Stimulated activated effector memory CD8-positive, alpha-beta T cell treated with anti-CD3 and anti-CD28 coated beads, Interleukin-12 subunit alpha, Interleukin-12 subunit beta, amount 100 ng/mL, for 72 hours (primary cell): ENCODE measurements around the gene LEPR.
"Not testable (repeated sequence)": the region's sequence is repeated elsewhere in the genome, so short reads cannot be mapped to it uniquely, and the experiment has no call there.

Experiments used
- ATAC-seq: fragments of 150-1000 bp; cut with Tn5 transposase; 2 replicates; pipeline ENCODE4 v1.10.0; 2021
- DNase-seq, 2 donors: peaks; one replicate each; pipeline ENCODE4 v3.0.0; 2021 to 2022; ENCODE audit warnings: low spot score in 2 of 2
- H3K27ac Mint-ChIP-seq: one replicate; pipeline ENCODE4 v1.8.0; 2022; ENCODE audit warnings: mild to moderate bottlenecking, mixed read lengths
- H3K36me3 Mint-ChIP-seq: one replicate; pipeline ENCODE4 v1.8.0; 2022; ENCODE audit warnings: mild to moderate bottlenecking, mixed read lengths
- H3K4me1 Mint-ChIP-seq: one replicate; pipeline ENCODE4 v1.8.0; 2022; ENCODE audit warnings: mixed read lengths
- H3K4me3 Mint-ChIP-seq: one replicate; pipeline ENCODE4 v1.8.0; 2022; ENCODE audit warnings: mild to moderate bottlenecking, mixed read lengths
- H3K9me3 Mint-ChIP-seq: one replicate; pipeline ENCODE4 v1.8.0; 2022; ENCODE audit warnings: mixed read lengths

LEPR gene

DNA sequence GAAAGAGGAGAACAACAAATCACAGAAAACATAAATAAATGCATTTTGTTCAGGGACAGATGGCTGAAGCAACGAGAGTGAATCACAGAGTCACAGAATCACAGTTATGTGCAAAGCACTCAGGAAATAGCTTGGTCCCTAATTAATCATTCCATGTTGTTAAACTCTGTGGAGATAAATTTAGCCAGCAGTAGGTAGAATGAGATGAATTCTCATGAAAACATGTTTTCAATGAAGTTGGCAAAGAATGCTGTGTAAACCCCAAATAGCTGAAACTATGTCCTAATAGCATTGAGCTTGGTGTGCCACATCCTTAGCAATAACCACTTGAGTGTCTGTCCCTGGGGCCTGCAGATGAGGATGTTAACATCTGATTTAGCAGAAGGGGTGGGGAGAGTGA lies 20.4 kb downstream of the LEPR start:
- H3K36me3 Mint-ChIP-seq: no peaks in the 10 kb centered on the region
- H3K4me3 Mint-ChIP-seq: no peak overlapping the region
- no peak overlapping the region for H3K27ac Mint-ChIP-seq
- DNase-seq (no peak), ATAC-seq (no peak)
- H3K9me3 Mint-ChIP-seq: no peaks in the 10 kb centered on the region
- H3K4me1 Mint-ChIP-seq: no peaks in the 10 kb centered on the region

DNA sequence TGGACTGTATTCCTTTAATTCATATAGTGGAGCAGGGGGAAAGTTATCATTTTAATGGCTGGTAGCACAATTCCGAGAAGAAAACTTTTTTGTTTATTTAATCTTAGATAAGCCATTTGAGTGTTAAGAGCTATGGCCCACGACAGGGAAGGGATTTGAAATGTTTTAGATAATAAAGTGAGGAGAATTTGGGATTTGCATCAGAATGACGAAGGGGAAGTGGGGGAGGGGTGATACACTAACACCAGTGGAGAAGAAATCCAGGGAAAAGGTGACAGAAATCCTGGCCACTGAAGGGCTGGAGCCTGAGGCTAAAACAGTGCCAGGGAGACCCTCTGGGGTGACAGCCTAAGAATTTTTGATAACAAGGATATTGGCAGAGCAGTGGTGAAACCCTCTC lies 21.0 kb downstream of the LEPR start:
- Mint-ChIP-seq H3K9me3 (no peaks in the 10 kb centered on the region), H3K27ac (no peak overlapping the region), H3K36me3 (no peaks in the 10 kb centered on the region), H3K4me3 (no peak overlapping the region), H3K4me1 (no peaks in the 10 kb centered on the region)
- ATAC-seq: no peak
- no peak for DNase-seq

- ATAC-seq (no peak), DNase-seq (no peak)
- Mint-ChIP-seq H3K36me3 (no peaks in the 10 kb centered on the region), H3K27ac (no peak overlapping the region), H3K4me3 (no peak overlapping the region), H3K9me3 (no peaks in the 10 kb centered on the region), H3K4me1 (no peaks in the 10 kb centered on the region)
These were observed 22.0 kb downstream of the LEPR start for GRCh38 chr1:65442442-65442841.

GRCh38 chr1:65443647-65444046 lies 23.2 kb downstream of the LEPR start:
- DNase-seq: no peak
- ATAC-seq: no peak
- Mint-ChIP-seq H3K36me3 (no peaks in the 10 kb centered on the region), H3K4me3 (no peak overlapping the region), H3K9me3 (no peaks in the 10 kb centered on the region), H3K27ac (no peak overlapping the region), H3K4me1 (no peaks in the 10 kb centered on the region)

GRCh38 chr1:65444128-65444640 lies 23.7 kb downstream of the LEPR start:
- ATAC-seq (no peak), DNase-seq (no peak)
- no peaks in the 10 kb centered on the region for H3K36me3 Mint-ChIP-seq
- no peaks in the 10 kb centered on the region for H3K9me3 Mint-ChIP-seq
- no peaks in the 10 kb centered on the region for H3K4me1 Mint-ChIP-seq
- no peak overlapping the region for H3K27ac Mint-ChIP-seq
- no peak overlapping the region for H3K4me3 Mint-ChIP-seq

DNA sequence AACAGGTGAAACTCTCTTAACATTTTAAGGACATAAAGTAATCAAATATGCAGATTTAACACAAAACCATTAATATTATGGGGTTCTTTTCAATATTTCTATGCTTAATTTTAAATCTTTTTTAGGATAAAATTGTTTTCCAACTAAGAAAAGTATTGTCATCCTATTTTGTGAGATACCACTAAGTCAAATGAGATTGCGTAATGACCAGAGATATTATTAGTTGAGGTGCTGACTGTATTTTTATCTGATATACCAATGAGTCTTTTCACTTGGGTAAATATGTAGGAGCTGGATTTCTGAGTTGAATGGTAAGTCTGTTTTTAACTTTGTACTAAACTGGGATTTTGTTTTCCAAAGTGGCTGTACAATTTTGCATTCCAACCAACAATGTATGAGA lies 25.4 kb downstream of the LEPR start:
- Mint-ChIP-seq H3K4me3 (no peak overlapping the region), H3K4me1 (no peaks in the 10 kb centered on the region), H3K36me3 (no peaks in the 10 kb centered on the region), H3K9me3 (no peaks in the 10 kb centered on the region), H3K27ac (no peak overlapping the region)
- ATAC-seq (no peak), DNase-seq (no peak)

GRCh38 chr1:65449214-65449823 lies 28.9 kb downstream of the LEPR start:
- no peak for DNase-seq
- Mint-ChIP-seq H3K36me3 (no peaks in the 10 kb centered on the region), H3K27ac (no peak overlapping the region), H3K9me3 (no peaks in the 10 kb centered on the region), H3K4me1 (no peaks in the 10 kb centered on the region), H3K4me3 (no peak overlapping the region)
- no peak for ATAC-seq

GRCh38 chr1:65455678-65456077 lies 35.2 kb downstream of the LEPR start:
- not testable (repeated sequence) for H3K9me3 Mint-ChIP-seq, DNase-seq, H3K36me3 Mint-ChIP-seq, H3K4me3 Mint-ChIP-seq, ATAC-seq, H3K27ac Mint-ChIP-seq
- H3K4me1 Mint-ChIP-seq: peaks cover 14% of the 10 kb centered on the region

GRCh38 chr1:65456481-65456880 lies 36.0 kb downstream of the LEPR start:
- Mint-ChIP-seq H3K4me3 (no peak overlapping the region), H3K9me3 (peaks cover 9% of the 10 kb centered on the region), H3K36me3 (no peaks in the 10 kb centered on the region), H3K27ac (no peak overlapping the region), H3K4me1 (peaks cover 14% of the 10 kb centered on the region)
- DNase-seq (no peak), ATAC-seq (no peak)

- peak; percentile 44 for ATAC-seq
- H3K27ac Mint-ChIP-seq: no peak overlapping the region
These were observed 37.4 kb downstream of the LEPR start for GRCh38 chr1:65457868-65458267.

GRCh38 chr1:65458730-65459396 lies 38.4 kb downstream of the LEPR start:
- Mint-ChIP-seq H3K36me3 (no peaks in the 10 kb centered on the region), H3K4me3 (no peak overlapping the region), H3K4me1 (peaks cover 14% of the 10 kb centered on the region), H3K27ac (no peak overlapping the region), H3K9me3 (peaks cover 13% of the 10 kb centered on the region)
- DNase-seq (no peak), ATAC-seq (no peak)

More at GRCh38 chr1:65457868-65458267, 37.4 kb downstream of the LEPR start:
- peaks cover 9% of the 10 kb centered on the region for H3K9me3 Mint-ChIP-seq
- no peaks in the 10 kb centered on the region for H3K36me3 Mint-ChIP-seq
- no peak overlapping the region for H3K4me3 Mint-ChIP-seq
- DNase-seq: no peak
- H3K4me1 Mint-ChIP-seq: peaks cover 14% of the 10 kb centered on the region

GRCh38 chr1:65459397-65459768 lies 38.9 kb downstream of the LEPR start:
- Mint-ChIP-seq H3K4me1 (peaks cover 14% of the 10 kb centered on the region), H3K4me3 (no peak overlapping the region), H3K27ac (no peak overlapping the region), H3K9me3 (peaks cover 15% of the 10 kb centered on the region), H3K36me3 (no peaks in the 10 kb centered on the region)
- ATAC-seq: peak; percentile 36
- peak in 1 of 2 donors; percentile 48 for DNase-seq

DNA sequence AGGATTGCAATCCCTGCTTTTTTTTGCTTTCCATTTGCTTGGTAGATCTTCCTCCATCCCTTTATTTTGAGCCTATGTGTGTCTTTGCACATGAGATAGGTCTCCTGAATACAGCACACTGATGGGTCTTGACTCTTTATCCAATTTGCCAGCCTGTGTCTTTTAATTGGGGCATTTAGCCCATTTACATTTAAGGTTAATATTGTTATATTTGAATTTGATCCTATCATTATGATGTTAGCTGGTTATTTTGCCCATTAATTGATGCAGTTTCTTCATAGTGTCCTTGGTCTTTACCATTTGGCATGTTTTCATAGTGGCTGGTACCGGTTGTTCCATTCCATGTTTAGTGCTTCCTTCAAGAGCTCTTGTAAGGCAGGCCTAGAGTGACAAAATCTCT lies 45.4 kb downstream of the LEPR start:
- H3K9me3 Mint-ChIP-seq: peaks cover 11% of the 10 kb centered on the region
- H3K4me3 Mint-ChIP-seq, H3K36me3 Mint-ChIP-seq, DNase-seq, H3K27ac Mint-ChIP-seq, ATAC-seq, H3K4me1 Mint-ChIP-seq: not testable (repeated sequence)

GRCh38 chr1:65467536-65467935 lies 47.1 kb downstream of the LEPR start:
- Mint-ChIP-seq H3K4me1 (peaks cover 6% of the 10 kb centered on the region), H3K4me3 (no peak overlapping the region), H3K27ac (no peak overlapping the region), H3K9me3 (peaks cover 11% of the 10 kb centered on the region), H3K36me3 (no peaks in the 10 kb centered on the region)
- ATAC-seq (no peak), DNase-seq (no peak)

DNA sequence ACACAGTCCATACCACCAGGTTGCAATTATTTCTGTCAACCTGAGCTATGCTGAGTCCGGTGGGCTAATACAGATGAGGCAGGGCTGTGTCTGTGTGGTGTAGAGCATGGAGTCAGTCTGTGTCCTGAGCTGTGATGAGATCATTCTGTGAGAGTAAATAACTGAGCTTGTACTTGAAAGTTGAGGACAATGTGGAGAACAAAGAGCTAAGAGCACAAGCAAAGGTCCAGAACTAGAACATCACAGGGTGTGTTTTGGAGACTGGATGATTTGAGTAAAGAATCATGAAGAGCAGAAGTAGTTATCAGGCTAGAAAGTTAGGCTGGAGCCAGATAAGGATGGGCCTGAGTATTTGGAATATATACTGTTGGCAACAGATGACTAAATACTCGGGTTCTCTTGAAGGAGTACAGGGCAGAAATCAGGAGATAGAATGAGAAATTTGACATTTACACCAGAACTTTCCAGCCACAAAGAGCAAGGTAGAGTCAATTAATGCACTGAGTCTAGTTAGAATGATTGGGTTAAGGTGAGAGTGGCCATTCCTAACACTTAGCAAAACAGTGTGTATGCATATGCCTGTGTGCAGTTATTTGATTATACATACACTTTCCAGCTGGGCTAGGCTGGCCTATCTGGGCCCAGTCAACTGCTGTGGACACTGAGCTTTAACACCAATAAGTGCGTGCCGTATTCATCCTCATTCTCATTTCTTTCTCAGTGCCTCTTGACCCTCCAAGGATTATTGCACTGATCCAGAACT lies 48.8 kb downstream of the LEPR start:
- no peak for DNase-seq
- Mint-ChIP-seq H3K36me3 (no peaks in the 10 kb centered on the region), H3K9me3 (peaks cover 6% of the 10 kb centered on the region), H3K27ac (no peak overlapping the region), H3K4me1 (peaks cover 6% of the 10 kb centered on the region), H3K4me3 (no peak overlapping the region)
- no peak for ATAC-seq

DNA sequence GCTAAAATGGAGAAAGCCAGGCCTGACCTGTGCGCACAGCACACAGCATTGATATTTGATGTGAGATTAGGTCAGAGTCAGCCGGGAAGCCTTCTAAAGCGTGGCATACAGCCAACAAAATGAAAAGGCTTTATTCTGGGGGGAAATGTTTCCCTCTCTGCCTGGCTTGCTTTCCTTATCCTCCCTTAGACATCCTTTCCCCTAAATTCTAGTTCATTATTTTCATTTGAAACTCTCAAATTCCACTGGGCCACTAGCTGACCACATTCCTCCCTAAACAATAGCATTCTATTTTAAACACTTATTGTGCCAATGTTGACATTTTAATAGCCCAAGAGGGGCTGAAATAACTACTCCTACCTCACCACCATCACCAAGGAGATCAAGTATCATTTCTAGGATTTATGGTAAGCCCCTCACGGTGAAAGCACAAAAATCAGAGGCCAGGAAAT lies 49.4 kb downstream of the LEPR start:
- Mint-ChIP-seq H3K27ac (no peak overlapping the region), H3K4me1 (peaks cover 4% of the 10 kb centered on the region), H3K9me3 (peaks cover 3% of the 10 kb centered on the region), H3K36me3 (no peaks in the 10 kb centered on the region), H3K4me3 (no peak overlapping the region)
- DNase-seq: no peak
- no peak for ATAC-seq
